Activated CD4-positive, alpha-beta memory T cell treated with anti-CD3 and anti-CD28 coated beads, Interleukin-2, amount 10 ng/mL, durations not matched to agents 7 days and 5 days (primary cell): Measurements from ENCODE around the gene TBC1D2. TPM values are rescaled to one million over a fixed set of nuclear protein-coding genes. Genes with fewer than 3 reads are reported as not detected.

ENCODE experiments used
- total RNA-seq, 2 experiments: library from RNA; stranded (reverse); gene quantifications; one replicate each; pipeline ENCODE4 v1.2.3, GENCODE V29; 2021

Gene TBC1D2
- total RNA-seq, 2 experiments from 2014 or later = 11.0 to 11.9 TPM

Other genes starting within 250 kb of the TBC1D2 start
- 10 to 100 TPM; 46.1 to 47.3 TPM for gene NANS, start 198.9 kb downstream of the TBC1D2 start, total RNA-seq
- gene TRIM14, start 136.4 kb downstream of the TBC1D2 start, total RNA-seq = 100 to 1,000 TPM in 1 of 2 experiments, 10 to 100 TPM in 1; 99.4 to 101 TPM
- 1 to 10 TPM; 7.8 to 8.2 TPM for gene CORO2A, start 63.0 kb downstream of the TBC1D2 start, total RNA-seq